GM20431 (cell line): ENCODE results near the gene COL9A1.

Experiments
- in situ Hi-C: fragments of 300-500 bp; cut with MseI, MboI; formaldehyde crosslinking; loops from one replicate; pipeline ENCODE4 v1.15.0; 2020; ENCODE audit warnings: low sequenced_read_pairs; ENCODE audit not compliant: unreplicated experiment

Gene COL9A1

DNA sequence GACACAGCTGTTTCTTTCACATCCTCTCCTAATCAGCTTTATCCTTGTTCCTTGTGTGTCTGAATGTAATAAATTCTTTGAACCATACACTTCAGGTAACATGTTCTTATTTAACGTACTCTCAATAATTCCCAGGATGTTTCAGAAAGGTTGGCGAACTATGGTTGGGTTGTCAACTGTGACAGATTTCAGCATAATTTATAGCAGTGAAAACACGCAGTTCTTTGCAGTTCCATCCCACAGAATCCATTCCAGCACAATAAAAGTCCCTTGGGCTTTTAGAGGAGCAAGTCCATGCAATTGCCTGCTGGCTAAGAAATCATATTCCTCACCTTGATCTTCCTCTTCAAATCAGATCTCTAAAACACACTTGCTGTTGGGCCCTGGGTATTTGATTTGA lies 119.3 kb downstream of the COL9A1 start:
- in situ Hi-C loops: no loop called here

DNA sequence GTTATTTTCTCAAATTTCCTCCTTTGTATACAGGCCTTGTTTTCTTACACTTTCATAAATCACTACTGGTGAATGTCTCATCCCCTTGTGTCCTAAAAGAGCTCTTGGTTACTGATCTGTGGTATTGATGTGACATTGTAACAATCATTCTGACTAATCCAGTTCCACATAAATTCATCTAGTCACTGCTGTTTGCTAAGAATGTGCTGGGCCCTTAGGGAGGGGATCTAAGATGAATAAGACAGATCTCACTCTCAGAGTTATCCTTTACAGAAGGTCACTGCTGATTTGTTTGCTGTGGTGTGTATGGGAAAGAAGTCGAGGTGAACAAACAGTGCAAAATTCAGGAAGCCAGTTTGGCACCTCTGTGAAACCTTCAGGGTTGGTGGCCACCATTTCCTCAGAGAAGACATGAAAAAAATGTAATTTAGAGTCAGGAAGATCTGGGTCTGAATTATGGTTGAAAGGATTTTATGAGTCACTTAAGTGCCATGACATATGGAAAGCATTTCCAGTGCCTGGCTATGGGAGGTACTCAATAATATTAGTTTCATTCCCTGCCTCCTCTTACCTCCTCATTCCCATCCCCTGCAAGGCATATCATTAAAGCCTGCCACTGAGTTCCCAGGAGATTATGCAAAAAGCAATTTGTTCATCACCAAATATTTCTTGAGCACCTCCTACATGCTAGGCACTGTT lies 121.8 kb downstream of the COL9A1 start:
- in situ Hi-C loops: no loop called here

GRCh38 chr6:70180183-70180900 lies 122.5 kb downstream of the COL9A1 start:
- in situ Hi-C loops: no loop called here

GRCh38 chr6:70176842-70177550 lies 125.9 kb downstream of the COL9A1 start:
- in situ Hi-C loops: no loop called here

GRCh38 chr6:70175770-70176169 lies 127.1 kb downstream of the COL9A1 start:
- in situ Hi-C loops: no loop called here

GRCh38 chr6:70172252-70172651 lies 130.6 kb downstream of the COL9A1 start:
- in situ Hi-C loops: no loop called here

DNA sequence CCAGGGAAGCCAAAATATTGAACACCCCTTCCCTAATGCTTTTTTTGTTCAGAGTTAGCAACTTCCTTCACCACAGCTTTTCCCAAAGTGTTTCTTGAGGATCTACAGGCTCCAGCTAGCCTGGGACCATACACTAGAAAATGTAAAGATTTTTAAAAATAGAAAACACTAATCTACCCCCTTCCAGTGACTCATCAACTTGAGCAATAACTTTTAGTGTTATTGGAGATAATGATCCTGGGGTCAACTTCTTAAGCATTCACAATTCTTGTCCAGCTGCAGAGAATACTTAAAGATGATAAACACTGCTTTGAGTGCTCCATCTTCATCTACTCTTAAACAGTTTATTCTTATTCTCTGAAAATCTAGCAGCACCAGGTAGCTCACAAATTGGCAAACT lies 131.6 kb downstream of the COL9A1 start:
- in situ Hi-C loops: no loop called here

DNA sequence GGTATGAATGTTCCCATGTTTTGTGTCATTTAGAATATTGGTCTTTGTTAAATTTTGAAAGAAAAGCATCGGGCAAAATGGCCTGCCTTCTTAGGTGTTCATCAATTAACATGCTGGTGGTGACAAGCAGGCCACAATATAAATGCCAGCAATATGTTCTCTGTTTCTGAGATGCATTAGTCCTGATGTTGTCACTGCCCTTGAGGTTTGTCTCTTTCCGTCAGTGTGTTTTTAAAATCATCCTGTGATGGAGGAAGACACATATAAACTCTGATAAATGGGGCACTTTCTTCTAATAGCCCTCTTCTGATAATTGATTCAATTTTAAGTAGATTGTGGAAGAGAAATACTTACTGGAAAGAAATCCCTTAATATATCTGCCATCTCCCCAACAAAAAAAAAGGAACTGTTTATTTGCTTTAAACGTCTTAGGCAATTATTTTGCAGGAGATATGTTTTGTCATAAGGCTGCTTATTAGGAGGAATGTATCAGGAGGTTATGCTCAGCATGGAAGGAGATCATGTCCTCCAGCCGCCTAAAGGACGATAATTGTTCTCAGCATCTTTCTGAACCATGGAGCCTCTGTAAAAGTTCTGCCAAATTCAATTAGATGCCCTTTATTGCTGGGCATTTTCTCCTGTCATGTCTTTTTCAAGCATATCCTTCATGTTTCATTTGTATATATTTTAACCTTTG lies 134.1 kb downstream of the COL9A1 start:
- in situ Hi-C loops: no loop called here
